A172 (cell line): Measurements from ENCODE around the gene NSD1. TPM values are rescaled to one million over a fixed set of nuclear protein-coding genes. Genes with fewer than 3 reads are reported as not detected.
"Not testable (repeated sequence)": the region's sequence is repeated elsewhere in the genome, so short reads cannot be mapped to it uniquely, and the experiment has no call there.

Experiments
- DNase-seq: peaks from one replicate; pipeline ENCODE4 v3.0.0-alpha.2; 2015; ENCODE audit warnings: low spot score
- total RNA-seq: library from RNA; depleted of rRNA; stranded (reverse); fragments of >200 nt; shearing (Covaris generic); gene quantifications from 2 replicates; pipeline ENCODE4 v1.2.3, GENCODE V29; 2014

The NSD1 gene
- total RNA-seq, 1 experiment from 2014 or later, result 48.6 TPM

DNA sequence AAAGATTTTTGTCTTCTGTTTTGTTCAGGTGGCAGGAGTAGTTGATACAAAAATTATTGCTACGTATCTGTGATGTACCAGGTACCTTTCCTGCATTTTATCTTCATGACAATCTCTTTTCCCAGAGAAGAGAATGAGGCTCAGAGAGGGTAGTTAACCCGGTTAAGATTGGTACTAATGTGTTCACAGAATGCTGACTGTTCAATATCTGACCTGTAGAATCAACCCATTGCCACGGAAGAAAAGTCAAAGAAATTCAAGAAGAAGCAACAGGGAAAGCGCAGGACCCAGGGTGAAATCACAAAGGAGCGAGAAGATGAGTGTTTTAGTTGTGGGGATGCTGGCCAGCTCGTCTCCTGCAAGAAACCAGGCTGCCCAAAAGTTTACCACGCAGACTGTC lies 158.2 kb downstream of the NSD1 start:
- DNase-seq, result no peak

DNA sequence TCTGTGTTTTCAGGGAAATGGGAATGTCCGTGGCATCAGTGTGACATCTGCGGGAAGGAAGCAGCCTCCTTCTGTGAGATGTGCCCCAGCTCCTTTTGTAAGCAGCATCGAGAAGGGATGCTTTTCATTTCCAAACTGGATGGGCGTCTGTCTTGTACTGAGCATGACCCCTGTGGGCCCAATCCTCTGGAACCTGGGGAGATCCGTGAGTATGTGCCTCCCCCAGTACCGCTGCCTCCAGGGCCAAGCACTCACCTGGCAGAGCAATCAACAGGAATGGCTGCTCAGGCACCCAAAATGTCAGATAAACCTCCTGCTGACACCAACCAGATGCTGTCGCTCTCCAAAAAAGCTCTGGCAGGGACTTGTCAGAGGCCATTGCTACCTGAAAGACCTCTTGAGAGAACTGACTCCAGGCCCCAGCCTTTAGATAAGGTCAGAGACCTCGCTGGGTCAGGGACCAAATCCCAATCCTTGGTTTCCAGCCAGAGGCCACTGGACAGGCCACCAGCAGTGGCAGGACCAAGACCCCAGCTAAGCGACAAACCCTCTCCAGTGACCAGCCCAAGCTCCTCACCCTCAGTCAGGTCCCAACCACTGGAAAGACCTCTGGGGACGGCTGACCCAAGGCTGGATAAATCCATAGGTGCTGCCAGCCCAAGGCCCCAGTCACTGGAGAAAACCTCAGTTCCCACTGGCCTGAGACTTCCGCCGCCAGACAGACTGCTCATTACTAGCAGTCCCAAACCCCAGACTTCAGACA lies 160.4 kb downstream of the NSD1 start:
- no peak for DNase-seq

GRCh38 chr5:177294632-177295031 lies 161.1 kb downstream of the NSD1 start:
- no peak for DNase-seq

- DNase-seq, result no peak
These were observed 162.4 kb downstream of the NSD1 start for GRCh38 chr5:177295924-177296323.

GRCh38 chr5:177296581-177296980 lies 163.0 kb downstream of the NSD1 start:
- DNase-seq, result no peak

GRCh38 chr5:177297922-177298321 lies 164.3 kb downstream of the NSD1 start:
- DNase-seq, result no peak

GRCh38 chr5:177299697-177300096 lies 166.1 kb downstream of the NSD1 start:
- no peak for DNase-seq

GRCh38 chr5:177300236-177300880 lies 166.8 kb downstream of the NSD1 start:
- DNase-seq, result peak; percentile 86

GRCh38 chr5:177300951-177301350 lies 167.4 kb downstream of the NSD1 start:
- DNase-seq, result no peak

GRCh38 chr5:177301503-177302165 lies 168.1 kb downstream of the NSD1 start:
- peak; percentile 41 for DNase-seq

GRCh38 chr5:177302354-177303110 lies 169.0 kb downstream of the NSD1 start:
- DNase-seq, result no peak

DNA sequence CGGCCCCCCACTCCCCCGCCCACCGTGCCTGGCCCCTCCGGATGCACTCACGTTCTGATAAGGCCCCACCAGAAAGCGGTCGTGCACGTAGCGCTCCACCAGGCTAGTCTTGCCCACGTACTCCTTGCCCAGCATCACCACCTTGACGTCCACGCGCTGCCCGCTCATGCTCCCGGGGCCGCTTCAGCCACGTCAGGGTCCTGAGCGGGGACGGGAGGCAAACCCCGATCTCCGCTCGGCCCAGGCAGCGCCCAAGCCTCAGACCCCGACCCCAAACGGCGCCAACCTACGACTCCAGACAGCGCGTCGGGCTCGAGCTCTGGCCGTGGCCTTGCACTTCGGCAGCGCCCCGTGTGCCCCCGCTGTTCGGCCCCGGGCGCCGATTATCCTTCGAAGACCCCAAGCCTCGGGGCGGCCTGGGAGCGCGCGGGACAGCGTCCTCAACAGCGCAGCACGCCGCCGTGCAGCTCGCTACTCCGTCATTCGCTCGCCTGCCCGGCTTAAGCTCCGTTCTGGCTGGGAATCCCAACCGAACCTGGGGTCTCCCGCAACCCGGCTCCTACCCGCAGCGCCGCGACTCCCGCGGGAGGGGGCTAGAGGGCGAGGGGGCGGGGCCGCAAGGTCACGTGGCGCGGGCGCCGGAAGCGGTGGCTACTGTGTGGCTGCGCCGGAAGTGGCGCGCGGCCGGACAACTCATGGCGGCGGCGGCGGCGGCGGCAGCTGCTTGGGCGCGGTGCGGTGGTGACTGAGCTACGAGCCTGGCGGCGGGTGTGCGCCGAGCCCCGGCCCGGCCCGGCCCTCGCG lies 169.8 kb downstream of the NSD1 start, which contains the start of the genes PRELID1 and RAB24:
TSS of gene PRELID1 (plus strand) at position 679 of the 804 bp plus-strand sequence. CDS start 187 bp downstream, outside the sequence.
TSS of gene RAB24 (minus strand) at position 599 of the 804 bp plus-strand sequence. CDS start at position 168, 431 bp downstream.
- peak; percentile 75 for DNase-seq

- no peak for DNase-seq
These were observed 170.4 kb downstream of the NSD1 start for GRCh38 chr5:177303925-177304391.

- DNase-seq, result peak; percentile 54
These were observed 171.0 kb downstream of the NSD1 start for GRCh38 chr5:177304392-177305119.

- DNase-seq, result not testable (repeated sequence)
These were observed 172.6 kb downstream of the NSD1 start for GRCh38 chr5:177306103-177306640.

DNA sequence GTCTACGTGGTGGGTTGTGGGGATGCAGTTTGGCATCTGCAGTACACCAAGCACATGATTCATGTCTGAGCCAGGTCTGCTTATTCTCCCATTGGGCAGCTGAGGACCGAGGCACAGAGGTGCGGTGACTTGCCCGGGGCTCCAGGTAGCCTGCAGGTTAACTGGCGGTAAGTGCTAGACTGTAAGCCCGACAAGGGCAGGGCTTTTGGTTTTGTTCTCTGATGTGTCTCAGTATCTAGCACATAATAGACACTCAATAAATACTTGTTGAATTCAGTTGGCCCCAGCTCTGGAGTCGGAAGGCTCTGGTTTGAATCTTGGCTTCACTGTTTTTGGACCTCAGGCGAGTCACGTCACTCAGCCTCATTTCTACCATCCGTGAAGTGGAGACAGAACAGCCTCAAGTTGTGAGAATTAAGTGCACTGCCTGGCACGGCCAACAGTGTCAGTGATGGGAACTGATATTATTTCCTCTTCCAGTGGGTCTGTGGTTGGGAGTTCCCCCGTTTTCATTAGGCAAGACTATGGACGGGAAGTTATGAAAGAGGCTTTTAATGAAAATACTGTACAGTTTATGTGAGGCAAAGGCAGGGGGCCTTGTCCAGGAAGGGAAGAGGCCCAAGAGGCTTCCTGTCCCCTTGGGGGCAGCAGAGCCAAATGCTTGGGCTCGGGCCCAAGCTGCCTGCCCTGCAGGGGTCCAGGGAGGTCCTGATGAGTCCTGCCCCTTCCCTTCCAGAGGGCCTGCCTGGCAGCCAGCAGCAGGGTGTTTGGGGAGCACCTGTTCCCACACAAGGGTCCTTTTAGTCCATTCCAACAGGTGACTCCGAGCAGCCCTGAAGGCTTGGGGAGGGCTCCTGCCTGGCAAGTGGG lies 173.3 kb downstream of the NSD1 start:
- no peak for DNase-seq

DNA sequence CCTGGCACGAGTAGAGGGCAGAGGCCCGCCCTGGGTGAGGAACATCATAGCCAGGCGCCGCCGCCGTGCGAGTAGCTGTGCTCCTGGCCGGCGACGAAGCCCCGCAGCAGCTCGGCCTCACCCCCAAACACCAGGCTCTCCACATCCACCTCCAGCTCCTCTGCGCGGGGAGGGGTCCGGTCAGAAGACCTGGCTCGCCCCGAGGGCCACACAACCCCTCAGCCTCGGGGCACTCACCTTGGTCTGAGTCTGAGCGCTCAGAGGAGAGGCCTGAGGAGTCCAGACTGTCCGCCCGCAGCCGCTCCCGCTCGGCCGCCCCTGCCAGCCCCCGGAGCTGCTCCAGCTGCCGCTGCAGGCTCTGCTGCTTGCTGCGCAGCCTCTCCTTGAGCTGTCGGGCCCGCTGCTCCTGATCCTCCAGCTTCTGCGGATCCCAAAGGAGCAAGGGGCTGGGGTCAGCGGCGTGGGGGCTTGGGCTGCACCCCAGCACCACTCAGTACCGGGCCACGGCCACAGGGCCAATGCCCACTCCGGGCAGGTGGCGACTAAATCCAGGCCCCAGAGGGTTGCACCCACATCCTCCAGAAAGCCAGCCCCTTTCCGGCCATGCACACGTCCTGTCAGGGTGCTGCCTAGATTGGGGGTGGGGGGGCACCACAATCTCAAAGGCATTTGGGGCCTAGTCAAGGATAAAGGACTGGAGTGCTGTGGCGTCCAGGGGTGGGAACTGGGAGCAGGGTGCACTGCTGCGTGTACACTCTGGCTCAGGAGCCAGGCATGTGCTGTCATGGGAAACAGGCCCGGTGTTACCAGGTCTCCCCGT lies 174.2 kb downstream of the NSD1 start:
- DNase-seq, result no peak

DNA sequence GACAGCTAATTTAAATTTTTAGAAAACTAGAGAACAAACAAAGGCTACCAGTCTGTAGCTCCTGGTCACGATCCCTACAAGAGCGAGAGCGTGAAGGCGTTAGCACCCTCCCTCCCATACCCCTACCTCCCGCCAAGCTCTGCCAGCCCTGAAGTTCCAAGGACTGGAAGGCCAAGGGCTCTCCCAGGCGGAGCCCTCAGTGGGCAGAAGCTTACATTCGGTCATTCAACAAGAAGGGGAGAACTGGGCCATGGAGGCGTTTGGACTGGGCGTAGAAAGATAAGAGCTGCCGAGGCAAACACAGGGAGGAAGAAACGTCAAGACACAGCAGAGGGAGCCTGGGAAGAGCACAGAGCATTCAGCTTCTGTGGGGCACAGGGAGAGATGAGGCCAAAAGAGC lies 175.2 kb downstream of the NSD1 start:
- no peak for DNase-seq
